Cardiac fibroblast (primary cell): ENCODE results near the gene DNAH7.
A peak's percentile ranks its signal among the peaks of the same experiment; 100 is the strongest.

Source experiments
- DNase-seq, 2 donors: peaks; one replicate each; pipeline versions ENCODE4 v3.0.0 to v3.0.0-alpha.2; 2010; ENCODE audit warnings: low read depth in 2 of 2
- H3K4me3 ChIP-seq, 2 donors: replicated peaks in 1 of 2; 1 replicate in 1 of 2; 2 replicates in 1 of 2; pipeline ENCODE4 v1.5.1; 2011; ENCODE audit warnings: low read depth in 2 of 2, low read length in 2 of 2, mild to moderate bottlenecking in 2 of 2, moderate library complexity in 1 of 2
- TF ChIP-seq, protein P1 (sequence below): IDR thresholded peaks from one replicate; pipeline ENCODE4 v1.5.1; 2011; ENCODE audit warnings: low read depth, mild to moderate bottlenecking, low read length, inconsistent platforms

DNAH7 gene

DNA sequence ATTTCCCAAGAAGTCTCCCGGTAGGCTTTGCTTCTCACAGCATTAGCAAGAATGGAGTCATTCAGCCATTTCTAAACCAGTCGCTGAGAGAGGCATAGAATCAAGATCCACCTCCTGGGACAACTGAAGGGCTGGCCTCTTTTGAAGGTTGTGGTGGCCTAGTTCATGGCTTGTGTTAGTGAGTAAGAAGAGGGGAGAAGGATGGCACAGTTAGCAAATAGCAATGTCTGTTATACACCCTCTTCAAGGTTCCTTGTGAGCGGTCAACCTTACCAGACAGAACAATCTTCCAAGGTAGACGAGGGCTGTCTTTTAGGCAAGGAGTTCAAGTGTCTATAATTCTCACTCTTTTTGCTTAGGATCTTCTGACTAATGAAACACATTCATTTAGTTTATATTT is 35.4 kb upstream of the DNAH7 start:
- DNase-seq, result no peak
- no peak overlapping the region for H3K4me3 ChIP-seq
- TF ChIP-seq, protein P1, sequence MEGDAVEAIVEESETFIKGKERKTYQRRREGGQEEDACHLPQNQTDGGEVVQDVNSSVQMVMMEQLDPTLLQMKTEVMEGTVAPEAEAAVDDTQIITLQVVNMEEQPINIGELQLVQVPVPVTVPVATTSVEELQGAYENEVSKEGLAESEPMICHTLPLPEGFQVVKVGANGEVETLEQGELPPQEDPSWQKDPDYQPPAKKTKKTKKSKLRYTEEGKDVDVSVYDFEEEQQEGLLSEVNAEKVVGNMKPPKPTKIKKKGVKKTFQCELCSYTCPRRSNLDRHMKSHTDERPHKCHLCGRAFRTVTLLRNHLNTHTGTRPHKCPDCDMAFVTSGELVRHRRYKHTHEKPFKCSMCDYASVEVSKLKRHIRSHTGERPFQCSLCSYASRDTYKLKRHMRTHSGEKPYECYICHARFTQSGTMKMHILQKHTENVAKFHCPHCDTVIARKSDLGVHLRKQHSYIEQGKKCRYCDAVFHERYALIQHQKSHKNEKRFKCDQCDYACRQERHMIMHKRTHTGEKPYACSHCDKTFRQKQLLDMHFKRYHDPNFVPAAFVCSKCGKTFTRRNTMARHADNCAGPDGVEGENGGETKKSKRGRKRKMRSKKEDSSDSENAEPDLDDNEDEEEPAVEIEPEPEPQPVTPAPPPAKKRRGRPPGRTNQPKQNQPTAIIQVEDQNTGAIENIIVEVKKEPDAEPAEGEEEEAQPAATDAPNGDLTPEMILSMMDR, result no peak

DNA sequence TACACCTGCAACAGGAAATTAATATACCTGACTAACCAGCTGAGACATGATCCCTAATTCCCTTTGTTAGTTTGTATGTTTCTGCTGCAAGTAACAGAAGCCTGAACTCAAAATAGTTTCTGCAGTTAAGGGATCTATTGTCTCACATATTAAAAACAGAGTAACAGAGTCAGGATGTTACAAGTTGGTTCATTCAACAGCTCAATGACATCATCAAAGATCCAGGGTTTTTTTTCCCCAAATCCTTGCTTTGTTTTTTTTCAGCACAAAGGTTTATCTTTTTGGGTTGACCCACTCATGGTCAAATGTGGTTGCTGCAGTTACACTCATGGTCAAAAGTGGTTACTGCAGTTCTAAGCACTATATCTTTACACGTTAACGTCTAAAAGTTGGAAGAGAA is 35.0 kb upstream of the DNAH7 start:
- TF ChIP-seq, protein P1, result no peak
- H3K4me3 ChIP-seq, result no peak overlapping the region
- DNase-seq, result no peak

DNA sequence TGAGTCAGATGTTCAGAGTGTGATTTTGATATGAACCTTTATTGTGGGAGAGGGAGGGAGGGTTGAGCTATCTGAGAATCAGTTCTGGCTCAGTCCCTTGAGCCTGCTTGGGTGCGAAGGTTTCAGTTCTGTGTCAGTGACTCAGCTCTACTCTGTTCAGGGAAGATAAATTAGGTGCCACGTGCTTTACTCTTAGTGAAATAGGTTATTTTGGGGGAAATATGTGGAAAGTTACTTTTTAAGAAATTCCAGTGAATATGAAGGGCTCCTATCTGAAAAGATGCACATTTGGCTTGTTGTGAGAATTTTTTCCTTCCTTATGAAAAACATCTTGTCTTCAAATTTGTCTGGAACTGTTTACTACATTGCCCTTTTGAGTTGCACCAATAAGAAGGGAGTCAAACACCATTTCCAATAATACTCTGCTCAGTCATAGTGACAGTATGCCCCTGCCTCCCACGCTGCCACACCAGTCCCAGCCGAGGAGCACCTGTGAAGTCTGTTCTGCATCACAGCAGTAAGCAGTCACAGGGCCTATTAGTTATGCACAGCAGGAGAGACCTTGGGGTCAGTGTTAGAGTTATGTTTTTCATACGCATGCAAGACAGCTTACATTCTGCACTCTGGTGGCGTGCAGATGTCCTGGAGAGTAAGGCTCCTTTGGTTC is 32.8 kb upstream of the DNAH7 start:
- TF ChIP-seq, protein P1, result no peak
- DNase-seq, result peak; percentile 36 to 48
- H3K4me3 ChIP-seq, result no peak overlapping the region

DNA sequence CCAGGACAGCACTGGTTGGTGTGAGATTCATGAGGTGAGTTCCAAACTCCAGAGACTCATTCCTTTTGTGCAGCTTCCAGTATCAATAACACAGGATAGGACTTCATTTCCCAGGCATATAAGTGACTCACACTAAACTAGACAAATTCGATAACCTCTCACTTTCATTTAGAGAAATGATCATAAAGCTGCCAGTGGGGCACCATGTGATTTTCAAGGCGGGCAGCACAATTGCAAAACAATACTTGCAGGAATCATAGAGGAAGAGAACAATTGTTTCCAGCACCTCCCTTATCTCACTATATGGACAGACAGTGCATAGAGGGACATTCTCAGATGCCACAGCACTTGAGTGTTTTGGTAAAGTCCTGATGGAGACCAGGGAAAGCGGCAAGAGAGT is 31.3 kb upstream of the DNAH7 start:
- TF ChIP-seq, protein P1, result no peak
- peak in 1 of 2 donors; percentile 29 for DNase-seq
- no peak overlapping the region for H3K4me3 ChIP-seq

DNA sequence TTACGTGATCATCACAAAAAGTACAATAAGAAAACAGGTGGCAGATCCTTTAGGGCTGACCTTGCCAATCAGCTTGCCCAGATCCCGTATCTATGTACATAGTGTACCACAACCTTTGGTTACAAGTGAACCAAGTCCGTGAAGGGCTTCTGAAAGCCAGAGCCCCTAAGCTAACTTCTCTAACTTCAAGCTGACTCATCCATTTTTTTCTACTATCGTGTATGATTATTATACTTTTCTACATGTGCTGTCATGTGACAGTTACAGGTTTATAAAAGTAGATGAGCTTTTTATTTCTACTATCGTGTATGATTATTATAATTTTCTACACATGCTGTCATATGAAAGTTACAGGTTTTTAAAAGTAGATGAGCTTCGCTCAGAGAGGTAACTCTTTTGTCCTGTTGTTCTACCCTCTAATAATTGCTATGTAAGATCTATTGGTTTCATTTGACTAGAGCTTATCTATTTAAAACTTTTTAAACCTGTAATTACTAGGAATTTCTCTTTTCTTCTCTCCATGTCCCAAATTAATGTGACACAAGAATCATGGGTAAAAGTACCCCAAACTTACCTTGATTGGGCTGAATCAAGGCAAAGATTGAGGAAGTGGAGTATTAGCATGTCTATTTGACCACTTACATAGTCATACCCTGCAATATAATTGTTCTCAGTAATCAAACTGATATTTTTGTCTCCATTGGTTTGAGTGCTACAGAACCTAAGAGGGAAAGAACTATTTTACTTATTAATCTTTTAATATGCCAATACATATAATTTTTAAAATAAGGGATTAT is 29.4 kb upstream of the DNAH7 start:
- DNase-seq, result no peak
- TF ChIP-seq, protein P1, result no peak
- no peak overlapping the region for H3K4me3 ChIP-seq

DNA sequence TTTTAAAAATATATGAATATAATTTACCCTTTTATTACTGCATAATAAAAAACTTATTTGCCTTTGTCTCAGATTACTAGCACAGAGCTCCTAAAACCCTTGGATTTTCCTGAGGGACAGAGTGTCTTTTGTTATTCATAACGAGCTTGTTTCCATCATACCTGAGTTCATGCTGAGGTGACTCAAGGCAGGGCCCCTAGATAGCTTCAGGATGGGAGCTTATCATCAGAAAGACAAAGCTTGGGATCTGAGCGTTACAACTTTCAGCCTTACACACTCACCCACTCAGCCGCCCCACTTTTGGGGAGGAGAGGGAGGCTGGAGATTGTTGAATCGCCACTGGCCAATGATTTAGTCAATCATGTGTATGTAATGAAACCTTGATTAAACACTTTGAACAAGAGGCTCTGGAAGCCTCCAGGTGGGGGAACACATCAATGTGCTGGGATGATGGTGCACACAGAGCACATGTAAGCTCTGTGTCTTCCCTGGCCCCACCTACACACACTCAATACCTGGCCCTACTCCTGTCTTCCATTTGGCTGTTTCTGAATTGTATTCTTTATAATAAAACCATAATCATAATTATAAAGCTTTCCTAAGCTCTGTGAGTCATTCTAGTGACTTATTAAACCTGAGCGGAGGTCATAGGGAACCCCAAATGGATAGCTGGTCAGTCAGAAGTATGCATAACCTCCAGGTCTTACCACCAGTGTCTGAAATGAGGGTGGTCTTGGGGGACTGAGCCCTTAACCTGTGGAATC is 28.5 kb upstream of the DNAH7 start:
- H3K4me3 ChIP-seq, result no peak overlapping the region
- TF ChIP-seq, protein P1, result no peak
- no peak for DNase-seq
